Uterus (tissue), 4 donors: ENCODE data around the gene PANX2. TPM values are rescaled to one million over a fixed set of nuclear protein-coding genes. Genes with fewer than 3 reads are reported as not detected.

Experiments used
- DNase-seq, 2 donors: peaks; one replicate each; pipeline ENCODE4 v3.0.0-alpha.2; 2019 to 2020
- H3K27ac ChIP-seq, 2 donors: fragments of 200-600 bp; sonication (generic); 1 replicate in 1 of 2; 2 replicates in 1 of 2; pipeline ENCODE4 v1.5.1; 2016 to 2018
- H3K27me3 ChIP-seq, 2 donors: fragments of 200-600 bp; sonication (generic); one replicate each; pipeline ENCODE4 v1.5.1; 2018 to 2019; ENCODE audit warnings: control low read depth in 1 of 2
- H3K36me3 ChIP-seq, 2 donors: fragments of 200-600 bp; sonication (generic); one replicate each; pipeline ENCODE4 v1.5.1; 2019; ENCODE audit warnings: control low read depth in 1 of 2
- H3K4me1 ChIP-seq, 2 donors: fragments of 200-600 bp; sonication (generic); one replicate each; pipeline ENCODE4 v1.5.1; 2018 to 2019; ENCODE audit warnings: control low read depth in 1 of 2
- H3K4me3 ChIP-seq, 2 donors: fragments of 200-600 bp; sonication (generic); 1 replicate in 1 of 2; 2 replicates in 1 of 2; pipeline ENCODE4 v1.5.1; 2018 to 2019; ENCODE audit warnings: mild to moderate bottlenecking in 1 of 2
- H3K9me3 ChIP-seq, 2 donors: fragments of 200-600 bp; sonication (generic); one replicate each; pipeline ENCODE4 v1.5.1; 2019; ENCODE audit warnings: control low read depth in 1 of 2
- CTCF ChIP-seq, 4 experiments: fragments of 200-600 bp in 2 of 4; fragments of 450-650 bp in 2 of 4; sonication (generic) in 2 of 4; IDR thresholded peaks; one replicate each; pipeline ENCODE4 v1.5.1; 2016 to 2019; ENCODE audit warnings: antibody characterized with exemption in 4 of 4, mild to moderate bottlenecking in 2 of 4, moderate library complexity in 1 of 4
- POLR2A ChIP-seq, 2 donors: fragments of 450-650 bp; IDR thresholded peaks; one replicate each; pipeline ENCODE4 v1.6.1; 2016; ENCODE audit warnings: antibody characterized with exemption in 2 of 2, mild to moderate bottlenecking in 1 of 2, moderate library complexity in 1 of 2
- intact Hi-C: fragments of 100-400 bp; cut with DNase I; formaldehyde crosslinking; loops from one replicate; pipeline ENCODE4 v1.15.1; 2023; ENCODE audit warnings: low total_unique reads
- total RNA-seq, 4 donors: library from RNA; depleted of rRNA in 3 of 4; stranded (reverse); fragments of >200 nt in 3 of 4; gene quantifications; one replicate each; pipeline versions ENCODE4 v1.1.0 to v1.2.4, GENCODE V29; 2014 to 2023
- donor health status: DM: yes; HTN: yes; CAD: no.

PANX2 gene
- total RNA-seq, 4 donors from 2014 or later: 0.35 to 0.43 TPM; not detected in 2

GRCh38 chr22:50138041-50138440 lies 32.5 kb upstream of the PANX2 start:
- Histone ChIP-seq H3K36me3 (no peaks in the 10 kb centered on the region), H3K27me3 (no peaks in the 10 kb centered on the region), H3K9me3 (no peaks in the 10 kb centered on the region), H3K27ac (no peak overlapping the region), H3K4me3 (no peak overlapping the region), H3K4me1 (no peaks in the 10 kb centered on the region)
- TF ChIP-seq POLR2A (IDR thresholded peaks at IDR 0.05) (no peak), CTCF (IDR thresholded peaks at IDR 0.05) (no peak)
- intact Hi-C loops: no loop called here
- no peak for DNase-seq

DNA sequence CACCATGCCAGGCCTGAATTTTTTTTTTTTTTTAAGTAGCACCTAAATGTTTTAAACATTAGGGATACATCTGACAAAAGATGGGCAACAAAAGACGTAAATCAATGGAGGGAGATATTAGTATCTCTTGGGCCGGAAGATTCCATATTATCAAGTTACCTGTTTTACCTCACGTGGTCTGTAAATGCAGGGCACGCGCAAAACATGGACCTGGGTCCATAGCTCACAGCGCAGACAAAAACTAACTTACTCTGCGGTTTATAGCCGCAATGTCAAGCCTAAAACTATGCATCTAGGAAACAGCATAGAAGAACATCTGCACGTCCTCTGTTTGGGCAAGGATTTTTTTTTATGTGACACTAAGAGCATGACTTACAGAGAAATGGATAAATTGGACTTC lies 31.5 kb upstream of the PANX2 start:
- no peak for DNase-seq
- H3K4me1 ChIP-seq: no peaks in the 10 kb centered on the region
- intact Hi-C loops: no loop called here
- TF ChIP-seq POLR2A (IDR thresholded peaks at IDR 0.05): no peak
- no peak for TF ChIP-seq CTCF (IDR thresholded peaks at IDR 0.05)
- no peak overlapping the region for H3K4me3 ChIP-seq
- no peaks in the 10 kb centered on the region for H3K36me3 ChIP-seq
- H3K27me3 ChIP-seq: no peaks in the 10 kb centered on the region
- no peak overlapping the region for H3K27ac ChIP-seq
- no peaks in the 10 kb centered on the region for H3K9me3 ChIP-seq

GRCh38 chr22:50139843-50140415 lies 30.6 kb upstream of the PANX2 start:
- Histone ChIP-seq H3K9me3 (no peaks in the 10 kb centered on the region), H3K4me1 (no peaks in the 10 kb centered on the region), H3K4me3 (no peak overlapping the region), H3K27me3 (no peaks in the 10 kb centered on the region), H3K36me3 (no peaks in the 10 kb centered on the region), H3K27ac (no peak overlapping the region)
- no peak for DNase-seq
- intact Hi-C loops: no loop called here
- TF ChIP-seq CTCF (IDR thresholded peaks at IDR 0.05) (no peak), POLR2A (IDR thresholded peaks at IDR 0.05) (no peak)

DNA sequence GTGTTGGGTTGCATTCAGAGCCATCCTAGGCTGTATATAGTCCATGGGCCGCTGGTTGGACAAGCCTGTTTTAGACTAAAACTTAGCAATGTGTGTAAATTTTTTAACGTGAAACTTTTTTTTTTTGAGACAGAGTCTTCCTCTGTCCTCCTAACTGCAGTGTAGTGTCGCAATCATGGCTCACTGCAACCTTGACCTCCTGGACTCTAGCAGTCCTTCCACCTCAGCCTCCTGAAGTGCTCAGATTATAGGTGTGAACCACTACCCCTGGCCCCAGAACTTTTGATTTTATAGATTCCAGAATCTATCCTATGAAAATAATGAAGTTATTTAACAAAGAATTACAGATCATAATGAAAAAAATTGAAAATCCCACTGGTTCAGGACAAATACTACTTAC lies 29.9 kb upstream of the PANX2 start:
- Histone ChIP-seq H3K4me3 (no peak overlapping the region), H3K36me3 (no peaks in the 10 kb centered on the region), H3K27ac (no peak overlapping the region), H3K27me3 (no peaks in the 10 kb centered on the region), H3K4me1 (no peaks in the 10 kb centered on the region), H3K9me3 (no peaks in the 10 kb centered on the region)
- TF ChIP-seq CTCF (IDR thresholded peaks at IDR 0.05) (no peak), POLR2A (IDR thresholded peaks at IDR 0.05) (no peak)
- intact Hi-C loops: no loop called here
- no peak for DNase-seq

DNA sequence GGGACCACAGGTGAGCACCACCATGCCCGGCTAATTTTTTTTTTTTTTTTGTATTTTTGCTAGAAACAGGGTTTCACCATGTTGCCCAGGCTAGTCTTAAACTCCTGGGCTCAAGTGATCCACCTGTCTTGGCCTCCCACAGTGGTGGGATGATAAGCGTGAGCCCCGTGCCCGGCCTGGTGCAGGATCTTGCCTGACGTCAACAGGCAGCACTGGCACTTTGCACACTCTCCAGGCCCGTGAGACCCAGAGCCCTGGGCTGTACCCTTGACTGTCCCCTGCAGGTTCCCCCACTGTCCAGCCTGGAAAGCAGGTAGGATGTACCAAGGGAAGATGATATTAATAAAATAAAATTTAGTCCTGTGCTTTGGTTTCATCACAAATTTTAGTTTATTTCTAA lies 29.1 kb upstream of the PANX2 start:
- H3K9me3 ChIP-seq: no peaks in the 10 kb centered on the region
- no peak for TF ChIP-seq POLR2A (IDR thresholded peaks at IDR 0.05)
- TF ChIP-seq CTCF (IDR thresholded peaks at IDR 0.05): no peak
- intact Hi-C loops: no loop called here
- H3K4me3 ChIP-seq: no peak overlapping the region
- H3K4me1 ChIP-seq: no peaks in the 10 kb centered on the region
- no peak overlapping the region for H3K27ac ChIP-seq
- H3K27me3 ChIP-seq: no peaks in the 10 kb centered on the region
- H3K36me3 ChIP-seq: no peaks in the 10 kb centered on the region
- no peak for DNase-seq
